ENCODE measurements around the gene DHDDS.

GRCh38 chr1:26412180-26412840 is 19.8 kb upstream of the DHDDS start:
- TF ChIP-seq POLR2AphosphoS5 (IDR thresholded peaks at IDR 0.05; ENCODE audit: borderline replicate concordance, low read depth, low read length): no peak
- no peak for TF ChIP-seq EZH2 (IDR thresholded peaks at IDR 0.05)
- no peak for TF ChIP-seq FOXP2 (optimal IDR thresholded peaks at IDR 0.05; ENCODE audit: control extremely low read depth, extremely low read length, insufficient read depth)
